ENCODE data around the gene GAREM1. TPM values are rescaled to one million over a fixed set of nuclear protein-coding genes. Genes with fewer than 3 reads are reported as not detected.

Gene GAREM1
- total RNA-seq, 4 donors from 2014 or later, result 10.8 to 32.5 (median 18.3) TPM

- TF ChIP-seq POLR2A (IDR thresholded peaks at IDR 0.05), result no peak
- TF ChIP-seq CTCF (IDR thresholded peaks at IDR 0.05), result no peak
- WGBS, 2 donors, result 85 to 93% methylated on average over 4 of the region's 4 CpGs
- intact Hi-C loops (cut with DNase I), result no loop called here
- no peak overlapping the region for H3K27ac ChIP-seq
- H3K4me1 ChIP-seq, result peaks cover 0 to 25% (median 0%) of the 10 kb centered on the region in 3 donors
- H3K4me3 ChIP-seq, result no peak overlapping the region
- no peaks in the 10 kb centered on the region for H3K27me3 ChIP-seq
- DNase-seq, result no peak
- H3K36me3 ChIP-seq, result no peaks in the 10 kb centered on the region
- H3K9me3 ChIP-seq, result no peaks in the 10 kb centered on the region
Observed at GRCh38 chr18:32459361-32460101, 11.2 kb downstream of the GAREM1 start.

- no peak overlapping the region for H3K27ac ChIP-seq
- 71 to 88% methylated on average over 1 of the region's 1 CpG for WGBS, 2 donors
- no peaks in the 10 kb centered on the region for H3K9me3 ChIP-seq
- no peak overlapping the region for H3K4me3 ChIP-seq
- DNase-seq, result no peak
- intact Hi-C loops (cut with DNase I), result no loop called here
- H3K27me3 ChIP-seq, result no peaks in the 10 kb centered on the region
- H3K36me3 ChIP-seq, result no peaks in the 10 kb centered on the region
- peaks cover 0 to 25% (median 3%) of the 10 kb centered on the region in 3 donors for H3K4me1 ChIP-seq
- no peak for TF ChIP-seq CTCF (IDR thresholded peaks at IDR 0.05)
- TF ChIP-seq POLR2A (IDR thresholded peaks at IDR 0.05), result no peak
Observed at GRCh38 chr18:32455361-32455760, 15.3 kb downstream of the GAREM1 start.

DNA sequence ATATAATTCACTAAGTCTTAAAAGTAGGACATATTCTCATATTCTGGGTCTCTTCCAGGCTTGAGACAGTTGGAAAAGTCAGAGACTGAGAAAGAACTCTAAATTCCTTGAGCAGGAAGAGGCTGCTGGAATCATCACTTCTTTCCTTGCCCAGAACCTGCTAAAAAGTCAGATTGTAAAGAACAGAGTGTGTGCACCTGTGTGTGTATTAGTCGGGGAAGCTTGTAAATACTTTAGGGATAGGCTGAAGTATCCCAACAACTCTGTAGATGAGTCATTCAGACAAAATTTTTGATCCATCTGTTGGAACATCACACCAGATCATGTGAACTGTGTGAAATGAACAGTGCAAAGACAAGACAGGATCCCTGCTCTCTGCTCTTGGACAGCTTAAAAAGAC is 16.1 kb downstream of the GAREM1 start:
- Histone ChIP-seq H3K4me1 (peaks cover 0 to 33% (median 3%) of the 10 kb centered on the region in 3 donors), H3K4me3 (no peak overlapping the region), H3K9me3 (no peaks in the 10 kb centered on the region), H3K27me3 (no peaks in the 10 kb centered on the region), H3K27ac (no peak overlapping the region), H3K36me3 (no peaks in the 10 kb centered on the region)
- intact Hi-C loops (cut with DNase I), result no loop called here
- TF ChIP-seq POLR2A (IDR thresholded peaks at IDR 0.05) (no peak), CTCF (IDR thresholded peaks at IDR 0.05) (no peak)
- 21 to 25% methylated on average over 1 of the region's 1 CpG for WGBS, 2 donors
- DNase-seq, result no peak

DNA sequence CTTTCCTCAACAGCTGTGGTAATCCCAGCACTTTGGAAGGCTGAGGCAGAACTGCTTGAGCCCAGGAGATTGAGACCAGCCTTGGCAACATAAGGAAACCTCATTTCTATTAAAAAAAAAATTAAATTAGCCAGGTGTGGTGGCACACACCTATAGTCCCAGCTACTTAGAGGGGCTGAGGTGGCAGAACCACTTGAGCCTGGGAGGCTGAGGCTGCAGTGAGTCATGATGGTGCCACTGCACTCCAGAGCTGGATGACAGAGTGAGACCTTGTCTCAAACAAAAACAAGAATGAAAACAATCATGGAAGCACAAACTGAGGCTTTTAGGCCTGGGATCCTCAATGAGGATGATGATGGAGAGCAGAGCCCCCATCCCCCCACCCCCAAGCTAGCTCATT is 19.8 kb downstream of the GAREM1 start:
- intact Hi-C loops (cut with DNase I), result no loop called here
- Histone ChIP-seq H3K9me3 (no peaks in the 10 kb centered on the region), H3K4me1 (peaks cover 0 to 33% (median 3%) of the 10 kb centered on the region in 3 donors), H3K36me3 (no peaks in the 10 kb centered on the region), H3K27ac (no peak overlapping the region), H3K27me3 (no peaks in the 10 kb centered on the region), H3K4me3 (no peak overlapping the region)
- no peak for DNase-seq
- TF ChIP-seq POLR2A (IDR thresholded peaks at IDR 0.05), result no peak
- TF ChIP-seq CTCF (IDR thresholded peaks at IDR 0.05), result no peak

- 64 to 67% methylated on average over 3 of the region's 3 CpGs for WGBS, 2 donors
- Histone ChIP-seq H3K27ac (no peak overlapping the region), H3K36me3 (no peaks in the 10 kb centered on the region), H3K9me3 (no peaks in the 10 kb centered on the region), H3K27me3 (no peaks in the 10 kb centered on the region), H3K4me1 (peaks cover 0 to 28% (median 3%) of the 10 kb centered on the region in 3 donors), H3K4me3 (no peak overlapping the region)
- DNase-seq, result no peak
- intact Hi-C loops (cut with DNase I), result no loop called here
- TF ChIP-seq POLR2A (IDR thresholded peaks at IDR 0.05) (no peak), CTCF (IDR thresholded peaks at IDR 0.05) (no peak)
Observed at GRCh38 chr18:32450026-32450691, 20.5 kb downstream of the GAREM1 start.
